HG02981 (cell line): ENCODE results near the gene HSD17B14.
"Not testable (repeated sequence)": the region's sequence is repeated elsewhere in the genome, so short reads cannot be mapped to it uniquely, and the experiment has no call there.

Source experiments
- ATAC-seq: cut with Tn5 transposase; IDR thresholded peaks from one replicate; pipeline ENCODE4 v1.9.1; 2021; ENCODE audit warnings: mild to moderate bottlenecking, moderate library complexity; ENCODE audit not compliant: unreplicated experiment

HSD17B14 gene

DNA sequence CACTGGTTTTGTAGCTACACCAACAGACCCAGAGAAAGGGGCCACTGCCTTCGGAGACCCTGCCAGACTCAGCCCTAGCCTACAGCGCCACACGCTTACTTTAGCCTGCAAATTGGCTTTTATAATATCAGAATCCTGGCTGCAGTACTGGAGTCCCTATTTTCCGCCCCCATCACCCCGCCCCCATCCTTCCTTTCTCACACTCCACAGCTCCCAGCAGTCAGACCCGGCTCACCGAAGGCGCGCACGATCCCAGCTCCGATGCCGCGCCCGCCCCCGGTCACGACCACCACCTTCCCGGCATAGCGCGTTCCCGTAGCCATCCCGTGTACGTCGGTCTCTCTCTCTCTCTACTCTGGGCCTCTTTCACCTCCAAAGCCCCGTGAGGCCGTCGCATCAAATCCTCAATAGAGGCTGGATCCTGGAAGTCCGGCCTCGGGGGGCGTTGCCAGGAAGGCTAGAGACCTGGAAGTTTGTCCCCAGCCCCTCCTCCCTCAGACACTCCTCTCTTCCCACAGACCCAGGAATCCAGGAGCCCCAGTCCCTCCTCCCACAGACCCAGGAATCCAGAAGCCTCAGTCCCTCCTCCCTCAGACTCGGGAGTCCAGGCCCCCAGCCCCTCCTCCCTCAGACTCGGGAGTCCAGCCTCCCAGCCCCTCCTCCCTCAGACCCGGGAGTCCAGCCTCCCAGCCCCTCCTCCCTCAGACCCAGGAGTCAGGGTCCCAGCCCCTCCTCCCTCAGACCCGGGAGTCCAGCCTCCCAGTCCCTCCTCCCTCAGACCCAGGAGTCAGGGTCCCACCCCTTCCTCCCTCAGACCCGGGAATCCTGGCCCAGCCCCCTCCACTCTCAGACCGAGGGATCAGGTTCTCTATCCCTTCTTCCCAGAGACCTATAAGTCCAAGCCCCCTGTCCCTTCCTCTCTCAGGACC, at the start of gene HSD17B14:
TSS of gene HSD17B14 (minus strand) at position 403 of the 929 bp plus-strand sequence. CDS start at position 323, 80 bp downstream.
- no peak for ATAC-seq

DNA sequence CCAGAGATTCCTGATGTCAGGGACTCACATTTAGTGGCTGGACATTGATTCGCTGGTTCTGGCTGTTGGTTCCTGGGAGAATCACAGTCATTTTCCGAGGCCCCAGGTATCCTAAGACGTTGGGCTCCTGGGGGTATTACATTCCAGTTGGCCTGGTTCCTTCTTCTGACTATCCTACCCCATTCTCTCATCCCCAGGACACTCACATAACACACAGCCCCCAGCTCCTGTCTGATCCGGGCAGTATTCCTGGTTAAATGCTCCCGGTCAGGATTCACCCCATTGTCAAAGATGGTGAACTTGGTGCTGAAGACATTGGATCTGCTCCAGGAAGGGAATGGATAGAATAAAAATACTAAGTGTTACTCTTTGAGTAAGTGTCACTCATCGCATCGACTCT, 47.4 kb upstream of the HSD17B14 start:
- no peak for ATAC-seq

- ATAC-seq: no peak
These were observed 45.7 kb upstream of the HSD17B14 start for GRCh38 chr19:48881741-48882657.

DNA sequence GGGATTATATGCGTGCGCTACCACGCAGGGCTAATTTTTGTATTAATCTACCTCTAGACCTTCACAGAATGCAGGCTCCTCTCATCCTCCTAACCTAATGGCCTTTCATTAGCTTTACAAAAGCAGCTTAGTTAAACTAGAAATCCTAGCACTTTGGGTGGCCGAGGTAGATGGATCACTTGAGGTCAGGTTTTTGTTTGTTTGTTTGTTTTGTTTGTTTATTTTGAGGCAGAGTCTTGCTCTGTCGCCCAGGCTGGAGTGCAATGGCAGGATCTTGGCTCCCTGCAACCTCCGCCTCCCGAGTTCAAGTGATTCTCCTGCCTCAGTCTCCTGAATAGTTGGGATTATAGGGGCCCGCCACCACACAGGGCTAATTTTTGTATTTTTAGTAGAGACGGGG, 43.4 kb upstream of the HSD17B14 start:
- not testable (repeated sequence) for ATAC-seq

- no peak for ATAC-seq
These were observed 42.8 kb upstream of the HSD17B14 start for GRCh38 chr19:48879025-48879637.

GRCh38 chr19:48878196-48879024, 42.1 kb upstream of the HSD17B14 start:
- ATAC-seq: no peak

DNA sequence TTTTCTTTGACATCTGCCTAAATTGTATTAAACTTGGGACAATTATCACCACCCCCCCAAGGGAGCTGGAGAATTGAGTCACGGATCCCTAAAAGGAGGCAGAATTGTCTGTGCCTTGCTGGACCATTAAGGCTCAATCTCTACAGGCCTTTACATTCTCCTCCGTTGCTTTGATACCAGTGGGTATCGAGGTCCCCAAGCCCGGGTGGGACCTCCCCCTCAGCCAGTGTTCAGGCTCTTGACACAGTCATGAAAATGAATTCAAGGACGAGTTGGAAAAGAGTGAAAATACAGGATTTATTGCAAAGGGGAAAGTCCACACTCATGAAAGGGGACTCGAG, 41.5 kb upstream of the HSD17B14 start:
- ATAC-seq: no peak

GRCh38 chr19:48876043-48876981, 40.0 kb upstream of the HSD17B14 start:
- not testable (repeated sequence) for ATAC-seq

DNA sequence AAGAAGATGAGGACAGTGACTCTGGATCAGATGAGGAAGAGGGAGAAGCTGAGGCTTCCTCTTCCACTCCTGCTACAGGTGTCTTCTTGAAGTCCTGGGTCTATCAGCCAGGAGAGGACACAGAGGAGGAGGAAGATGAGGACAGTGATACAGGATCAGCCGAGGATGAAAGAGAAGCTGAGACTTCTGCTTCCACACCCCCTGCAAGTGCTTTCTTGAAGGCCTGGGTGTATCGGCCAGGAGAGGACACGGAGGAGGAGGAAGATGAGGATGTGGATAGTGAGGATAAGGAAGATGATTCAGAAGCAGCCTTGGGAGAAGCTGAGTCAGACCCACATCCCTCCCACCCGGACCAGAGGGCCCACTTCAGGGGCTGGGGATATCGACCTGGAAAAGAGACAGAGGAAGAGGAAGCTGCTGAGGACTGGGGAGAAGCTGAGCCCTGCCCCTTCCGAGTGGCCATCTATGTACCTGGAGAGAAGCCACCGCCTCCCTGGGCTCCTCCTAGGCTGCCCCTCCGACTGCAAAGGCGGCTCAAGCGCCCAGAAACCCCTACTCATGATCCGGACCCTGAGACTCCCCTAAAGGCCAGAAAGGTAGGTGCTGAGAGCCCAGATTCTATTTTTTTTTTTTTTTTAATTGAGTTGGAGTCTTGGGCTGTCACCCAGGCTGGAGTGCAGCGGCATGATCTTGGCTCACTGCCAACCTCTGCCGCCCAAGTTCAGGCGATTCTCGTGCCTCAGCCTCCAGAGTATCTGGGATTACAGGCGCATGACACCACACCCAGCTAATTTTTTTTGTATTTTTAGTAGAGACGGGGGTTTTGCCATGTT, 38.2 kb upstream of the HSD17B14 start:
- ATAC-seq: no peak

DNA sequence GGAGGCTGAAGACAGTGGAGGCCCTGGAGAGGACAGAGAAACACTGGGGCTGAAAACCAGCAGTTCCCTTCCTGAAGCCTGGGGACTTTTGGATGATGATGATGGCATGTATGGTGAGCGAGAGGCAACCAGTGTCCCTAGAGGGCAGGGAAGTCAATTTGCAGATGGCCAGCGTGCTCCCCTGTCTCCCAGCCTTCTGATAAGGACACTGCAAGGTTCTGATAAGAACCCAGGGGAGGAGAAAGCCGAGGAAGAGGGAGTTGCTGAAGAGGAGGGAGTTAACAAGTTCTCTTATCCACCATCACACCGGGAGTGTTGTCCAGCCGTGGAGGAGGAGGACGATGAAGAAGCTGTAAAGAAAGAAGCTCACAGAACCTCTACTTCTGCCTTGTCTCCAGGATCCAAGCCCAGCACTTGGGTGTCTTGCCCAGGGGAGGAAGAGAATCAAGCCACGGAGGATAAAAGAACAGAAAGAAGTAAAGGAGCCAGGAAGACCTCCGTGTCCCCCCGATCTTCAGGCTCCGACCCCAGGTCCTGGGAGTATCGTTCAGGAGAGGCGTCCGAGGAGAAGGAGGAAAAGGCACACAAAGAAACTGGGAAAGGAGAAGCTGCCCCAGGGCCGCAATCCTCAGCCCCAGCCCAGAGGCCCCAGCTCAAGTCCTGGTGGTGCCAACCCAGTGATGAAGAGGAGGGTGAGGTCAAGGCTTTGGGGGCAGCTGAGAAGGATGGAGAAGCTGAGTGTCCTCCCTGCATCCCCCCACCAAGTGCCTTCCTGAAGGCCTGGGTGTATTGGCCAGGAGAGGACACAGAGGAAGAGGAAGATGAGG, 37.4 kb upstream of the HSD17B14 start:
- ATAC-seq: no peak

DNA sequence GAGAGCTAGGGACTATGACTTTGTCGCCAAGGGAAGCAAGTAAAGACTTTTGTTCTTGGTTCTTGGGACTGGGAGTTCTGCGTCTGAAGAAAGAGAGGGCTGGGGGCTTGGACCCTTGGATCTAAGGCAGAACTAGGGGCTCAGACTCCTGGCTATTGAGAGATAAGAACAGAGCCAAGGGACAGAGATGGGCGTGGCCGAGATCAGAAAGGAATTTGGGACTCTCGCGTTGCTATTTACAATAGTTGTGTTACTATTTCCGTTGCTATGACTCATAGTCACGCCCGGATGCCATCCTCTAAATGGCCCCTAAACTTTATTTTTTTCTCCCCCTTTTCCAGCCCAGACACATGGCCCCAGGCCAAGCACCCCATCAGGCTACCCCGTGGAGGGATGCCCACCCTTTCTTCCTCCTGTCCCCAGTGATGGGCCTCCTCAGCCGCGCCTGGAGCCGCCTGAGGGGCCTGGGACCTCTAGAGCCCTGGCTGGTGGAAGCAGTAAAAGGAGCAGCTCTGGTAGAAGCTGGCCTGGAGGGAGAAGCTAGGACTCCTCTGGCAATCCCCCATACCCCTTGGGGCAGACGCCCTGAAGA, 36.7 kb upstream of the HSD17B14 start:
- ATAC-seq: peak; percentile 25

- ATAC-seq: no peak
These were observed 36.0 kb upstream of the HSD17B14 start, which contains the start of gene PPP1R15A for GRCh38 chr19:48872182-48872883. Gene PPP1R15A (plus strand): TSS chr19:48872421. CDS start chr19:48873234, 813 bp downstream.

DNA sequence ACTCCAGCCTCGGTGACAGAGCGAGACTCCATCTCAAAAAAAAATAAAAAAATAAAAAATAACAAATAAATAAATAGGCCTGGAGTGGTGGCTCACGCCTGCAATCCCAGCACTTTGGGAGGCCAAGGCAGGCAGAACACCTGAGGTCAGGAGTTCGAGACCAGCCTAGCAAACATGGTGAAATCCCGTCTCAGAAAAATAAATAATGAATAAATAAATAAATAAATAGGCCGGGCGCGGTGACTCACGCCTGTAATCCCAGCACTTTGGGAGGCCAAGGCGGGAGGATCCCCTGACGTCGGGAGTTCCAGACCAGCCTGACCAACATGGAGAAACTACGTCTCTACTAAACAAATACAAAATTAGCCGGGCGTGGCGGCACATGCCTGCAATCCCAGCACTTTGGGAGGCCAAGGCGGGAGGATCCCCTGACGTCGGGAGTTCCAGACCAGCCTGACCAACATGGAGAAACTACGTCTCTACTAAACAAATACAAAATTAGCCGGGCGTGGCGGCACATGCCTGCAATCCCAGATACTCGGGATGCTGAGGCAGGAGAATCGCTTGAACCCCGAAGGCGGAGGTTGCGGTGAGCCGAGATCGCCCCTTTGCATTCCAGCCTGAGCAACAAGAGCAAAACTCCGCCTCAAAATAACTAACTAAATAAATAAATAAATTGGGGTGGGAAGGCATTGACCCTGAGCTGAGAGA, 35.3 kb upstream of the HSD17B14 start:
- not testable (repeated sequence) for ATAC-seq

- no peak for ATAC-seq
These were observed 33.8 kb upstream of the HSD17B14 start for GRCh38 chr19:48870048-48870447.

DNA sequence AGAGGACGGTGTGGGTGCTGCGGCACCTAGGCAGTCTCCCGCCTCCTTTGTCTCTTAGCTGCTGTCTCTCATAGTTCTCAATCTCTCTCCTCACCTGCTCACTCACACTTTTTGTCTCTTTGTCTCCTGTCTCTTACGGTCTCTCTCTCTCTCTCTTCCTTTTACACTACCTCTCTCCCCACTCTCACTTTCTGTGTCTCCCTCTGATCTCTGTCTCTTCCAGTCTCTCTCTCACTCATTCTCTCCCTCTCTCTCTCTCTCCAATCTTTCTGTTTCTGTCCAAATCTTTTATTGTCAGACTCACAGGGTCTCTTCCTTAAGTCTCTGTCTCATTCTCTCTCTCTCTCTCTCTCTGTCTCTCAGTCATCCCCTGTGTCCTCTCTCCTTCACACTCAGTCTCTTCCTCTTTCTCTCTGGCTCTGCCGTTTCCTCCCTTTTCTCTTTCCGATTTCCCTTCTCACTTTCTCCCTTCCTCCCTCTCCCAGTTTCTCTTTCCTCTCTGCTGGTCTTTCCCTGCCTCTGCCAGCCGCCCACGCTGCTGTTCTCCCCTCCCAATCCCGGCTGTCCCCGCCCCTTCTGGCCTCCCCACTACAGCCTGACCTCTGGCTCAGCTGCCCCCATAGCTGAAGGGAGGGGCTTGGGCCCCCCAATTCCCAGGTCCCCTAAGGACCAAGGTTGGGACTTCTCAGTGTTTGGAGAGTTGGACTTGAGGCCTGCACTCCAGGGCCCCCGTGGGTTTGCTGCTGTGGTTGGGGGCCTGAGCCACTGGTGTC, 32.0 kb upstream of the HSD17B14 start, which contains the start of gene PLEKHA4:
TSS of gene PLEKHA4 (minus strand) at position 504 of the 773 bp plus-strand sequence. CDS start 997 bp downstream, outside the sequence.
- ATAC-seq: no peak
